ENCODE measurements around the gene PLG.
"Not testable (repeated sequence)": the region's sequence is repeated elsewhere in the genome, so short reads cannot be mapped to it uniquely, and the experiment has no call there.

The PLG gene

DNA sequence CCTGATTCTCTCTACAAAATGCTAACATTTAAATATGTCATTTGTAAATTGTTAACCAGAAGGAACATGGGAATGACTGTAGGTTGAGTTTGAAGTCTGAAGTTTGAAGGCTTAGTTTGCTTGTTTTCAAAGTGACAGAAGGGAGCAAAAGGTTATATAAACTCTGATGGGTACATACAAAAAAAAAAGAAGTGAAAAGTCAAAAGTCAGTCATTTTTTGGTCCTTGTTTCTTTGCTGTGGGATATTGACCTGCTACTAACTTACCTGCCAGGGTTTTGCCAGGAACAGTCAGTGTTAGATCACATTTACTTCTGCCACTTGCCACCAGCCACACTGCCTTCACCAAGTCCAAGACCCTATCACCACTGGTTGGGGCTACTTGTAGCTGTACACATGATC is 6.9 kb downstream of the PLG start:
- DNase-seq: not testable (repeated sequence)

DNA sequence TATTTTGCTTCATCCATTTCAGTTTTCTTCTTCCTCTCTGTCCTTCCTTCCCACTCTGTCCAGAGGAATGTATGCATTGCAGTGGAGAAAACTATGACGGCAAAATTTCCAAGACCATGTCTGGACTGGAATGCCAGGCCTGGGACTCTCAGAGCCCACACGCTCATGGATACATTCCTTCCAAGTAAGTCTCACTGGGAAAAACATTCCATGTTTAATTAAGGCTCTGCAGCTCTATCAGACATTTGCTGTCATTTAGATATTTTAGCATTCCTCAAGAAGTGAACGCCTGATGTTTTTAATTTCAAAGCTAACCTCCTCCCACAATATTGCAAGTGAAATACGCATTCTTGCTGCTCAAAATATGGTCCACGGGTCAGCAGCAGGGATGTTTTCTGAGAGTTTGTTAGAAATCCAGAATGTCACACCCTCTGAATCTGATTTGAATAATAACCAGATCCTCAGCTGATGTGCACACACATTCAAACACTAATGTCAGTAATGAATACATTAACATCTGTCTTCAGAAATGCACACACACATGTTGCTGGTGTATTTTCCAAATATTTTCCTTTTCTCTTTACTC is 12.8 kb downstream of the PLG start:
- DNase-seq: no peak

DNA sequence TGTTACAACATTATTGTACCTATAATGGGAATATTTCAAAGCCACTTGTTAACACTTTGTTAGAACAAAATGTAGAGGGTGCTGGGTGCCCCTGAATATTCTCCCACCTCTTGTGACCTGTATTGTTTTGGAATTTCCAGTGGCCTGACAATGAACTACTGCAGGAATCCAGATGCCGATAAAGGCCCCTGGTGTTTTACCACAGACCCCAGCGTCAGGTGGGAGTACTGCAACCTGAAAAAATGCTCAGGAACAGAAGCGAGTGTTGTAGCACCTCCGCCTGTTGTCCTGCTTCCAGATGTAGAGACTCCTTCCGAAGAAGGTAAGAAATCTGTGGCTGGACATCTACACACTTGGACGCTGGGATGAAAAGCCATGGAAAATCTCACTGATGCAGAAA is 28.9 kb downstream of the PLG start:
- no peak for DNase-seq

DNA sequence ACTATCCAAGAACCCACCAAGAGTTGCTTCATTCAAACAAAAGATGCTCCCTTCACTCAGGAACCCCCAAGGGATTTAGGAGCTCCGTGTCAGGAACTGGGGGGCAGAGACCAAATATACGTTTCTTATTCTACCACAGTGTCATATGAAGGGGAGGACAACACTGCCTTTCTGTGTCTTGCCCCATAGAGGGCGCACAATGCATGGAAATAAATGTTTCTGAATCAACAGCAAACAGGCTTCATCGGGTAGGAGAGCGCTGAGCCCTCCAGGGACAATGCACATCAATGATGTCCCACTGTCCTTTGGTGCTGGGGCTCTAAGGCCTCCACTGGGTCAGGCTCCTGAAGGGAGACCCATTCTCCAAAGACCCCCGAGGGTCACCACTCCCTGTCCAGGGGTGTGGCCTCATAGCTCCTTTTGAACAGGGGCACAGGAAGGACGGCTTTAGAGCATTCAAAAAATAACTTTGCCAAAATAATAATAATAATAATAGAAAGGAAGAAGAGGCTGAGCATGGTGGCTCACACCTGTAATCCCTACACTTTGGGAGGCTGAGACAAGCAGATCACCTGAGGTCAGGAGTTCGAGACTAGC is 31.1 kb downstream of the PLG start:
- DNase-seq: peak; percentile 43

DNA sequence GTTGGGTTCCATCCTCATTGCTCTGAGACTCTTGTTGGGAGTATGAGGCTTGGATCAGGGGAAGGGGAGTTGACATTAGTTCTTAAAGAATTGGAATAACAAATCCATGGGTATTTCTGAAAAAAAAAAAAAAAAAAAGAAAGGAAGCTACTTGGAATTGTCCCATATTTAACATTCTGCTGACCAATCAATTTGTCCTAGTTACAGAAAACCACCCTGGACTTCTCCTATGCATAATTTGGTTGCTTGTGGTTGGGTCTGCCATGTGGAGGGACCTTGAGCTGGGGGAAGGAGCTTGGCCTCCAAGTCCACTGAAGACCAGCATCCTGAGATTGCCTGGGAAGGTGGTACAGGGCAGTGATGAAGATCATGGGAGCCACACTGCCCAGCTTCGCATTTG is 32.6 kb downstream of the PLG start:
- DNase-seq: no peak

DNA sequence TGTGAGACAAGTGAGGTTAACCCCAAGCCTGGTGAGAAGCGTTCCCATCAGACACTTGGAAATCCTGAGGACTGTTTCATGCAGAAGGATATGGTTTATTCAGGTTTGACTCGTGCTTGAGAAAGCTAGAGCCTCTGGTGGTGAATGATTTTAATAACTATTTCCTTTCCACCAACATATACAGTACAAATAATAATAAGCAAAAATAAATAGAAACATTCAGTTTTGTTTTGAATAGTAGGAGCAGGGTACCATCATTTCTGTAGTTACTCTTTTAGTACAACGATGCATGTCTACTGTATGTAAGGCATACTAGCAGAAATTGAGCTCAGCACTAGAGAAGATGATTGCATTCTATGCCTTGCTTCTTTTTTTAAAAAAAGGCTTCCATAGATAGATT is 33.5 kb downstream of the PLG start:
- DNase-seq: no peak

DNA sequence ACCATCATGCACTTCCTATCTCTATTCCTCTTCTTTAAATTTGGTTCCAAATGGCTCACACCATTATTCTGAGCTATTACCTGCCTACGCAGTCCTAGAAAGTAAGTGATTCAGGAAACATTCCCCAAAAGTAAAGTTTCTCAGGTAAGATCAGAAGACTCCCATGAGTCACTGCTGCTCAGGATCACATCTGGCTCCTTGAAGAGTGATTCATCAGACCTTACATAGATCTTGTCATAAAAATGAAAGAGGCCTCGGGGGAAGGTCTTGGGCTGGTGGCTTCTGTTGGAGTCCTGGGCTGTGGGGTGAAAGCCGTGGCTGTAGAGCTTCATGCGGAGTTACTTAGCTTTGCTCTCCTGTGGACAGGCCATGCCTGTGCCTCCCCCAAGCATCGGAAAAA is 35.9 kb downstream of the PLG start:
- no peak for DNase-seq

DNA sequence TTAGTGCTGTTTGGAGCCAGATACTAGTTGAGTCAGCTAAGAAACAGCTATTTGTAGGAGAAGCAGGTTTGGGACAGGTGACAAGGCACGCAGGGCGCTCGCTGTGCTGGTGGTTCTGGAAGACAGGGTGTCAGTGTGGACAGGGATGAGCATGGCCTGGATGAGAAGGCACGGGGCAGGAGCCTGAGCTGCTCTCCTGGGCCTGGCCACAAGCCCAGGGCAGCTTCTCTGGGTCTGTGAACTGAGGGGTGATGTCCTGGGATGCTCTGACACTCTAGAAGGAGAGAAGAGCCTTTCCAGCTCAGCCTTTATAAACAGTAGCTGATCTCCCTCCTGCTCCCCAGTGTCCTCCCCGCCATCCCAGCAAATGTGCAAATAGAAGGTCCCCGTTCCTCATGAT is 37.9 kb downstream of the PLG start:
- no peak for DNase-seq

DNA sequence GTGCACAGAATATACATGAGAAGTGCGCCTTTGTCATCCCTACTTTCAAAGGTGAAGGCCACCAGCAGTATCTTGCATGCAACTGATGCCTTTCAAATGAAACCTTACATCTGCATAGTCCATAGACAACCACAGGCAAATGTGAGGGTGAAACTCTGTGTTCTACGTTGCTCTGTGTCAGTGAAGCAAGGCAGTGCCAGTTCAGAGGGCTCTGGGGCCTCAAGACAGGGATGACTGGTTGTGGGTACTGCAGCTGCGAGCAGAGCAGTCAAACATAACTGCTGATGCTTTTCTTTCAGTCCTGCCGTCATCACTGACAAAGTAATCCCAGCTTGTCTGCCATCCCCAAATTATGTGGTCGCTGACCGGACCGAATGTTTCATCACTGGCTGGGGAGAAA is 39.0 kb downstream of the PLG start:
- not testable (repeated sequence) for DNase-seq

DNA sequence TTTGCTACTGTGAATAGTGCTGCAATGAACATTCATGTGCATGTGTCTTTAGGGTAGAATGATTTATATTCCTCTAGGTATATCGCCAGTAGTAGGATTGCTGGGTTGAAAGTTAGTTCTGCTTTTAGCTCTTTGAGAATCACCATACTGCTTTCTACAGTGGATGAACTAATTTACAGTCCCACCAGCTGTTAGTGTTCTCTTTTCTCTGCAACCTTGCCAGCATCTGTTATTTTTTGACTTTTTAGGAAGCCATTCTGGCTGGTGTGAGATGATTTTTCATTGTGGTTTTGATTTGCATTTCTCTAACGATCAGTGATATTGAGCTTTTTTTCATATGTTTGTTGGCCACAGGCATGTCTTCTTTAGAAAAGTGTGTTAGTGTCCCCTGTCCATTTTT is 40.0 kb downstream of the PLG start:
- DNase-seq: no peak

DNA sequence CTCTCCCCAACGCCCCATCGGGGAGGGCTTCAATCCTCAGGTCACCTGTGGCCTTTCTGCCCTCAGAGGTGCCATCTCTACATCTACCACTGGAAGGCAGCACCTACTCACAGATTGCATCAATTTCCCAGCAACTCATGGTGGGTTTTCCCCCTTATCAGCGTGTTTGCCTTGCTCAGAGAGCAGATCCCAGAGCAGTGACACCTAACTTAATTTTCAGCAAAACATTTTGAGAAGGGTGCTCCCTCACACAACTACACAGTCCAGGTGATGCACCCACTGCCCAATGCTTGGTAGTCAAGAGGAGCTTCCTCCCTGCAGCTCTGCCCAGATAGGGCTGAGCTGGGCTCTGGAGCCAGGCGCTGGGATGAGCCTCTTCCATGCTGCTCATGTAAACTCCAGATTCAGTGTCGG is 48.2 kb downstream of the PLG start:
- no peak for DNase-seq

DNA sequence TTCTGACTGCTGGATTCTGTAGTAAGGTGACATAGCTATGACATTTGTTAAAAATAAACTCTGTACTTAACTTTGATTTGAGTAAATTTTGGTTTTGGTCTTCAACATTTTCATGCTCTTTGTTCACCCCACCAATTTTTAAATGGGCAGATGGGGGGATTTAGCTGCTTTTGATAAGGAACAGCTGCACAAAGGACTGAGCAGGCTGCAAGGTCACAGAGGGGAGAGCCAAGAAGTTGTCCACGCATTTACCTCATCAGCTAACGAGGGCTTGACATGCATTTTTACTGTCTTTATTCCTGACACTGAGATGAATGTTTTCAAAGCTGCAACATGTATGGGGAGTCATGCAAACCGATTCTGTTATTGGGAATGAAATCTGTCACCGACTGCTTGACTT is 51.2 kb downstream of the PLG start:
- not testable (repeated sequence) for DNase-seq

DNA sequence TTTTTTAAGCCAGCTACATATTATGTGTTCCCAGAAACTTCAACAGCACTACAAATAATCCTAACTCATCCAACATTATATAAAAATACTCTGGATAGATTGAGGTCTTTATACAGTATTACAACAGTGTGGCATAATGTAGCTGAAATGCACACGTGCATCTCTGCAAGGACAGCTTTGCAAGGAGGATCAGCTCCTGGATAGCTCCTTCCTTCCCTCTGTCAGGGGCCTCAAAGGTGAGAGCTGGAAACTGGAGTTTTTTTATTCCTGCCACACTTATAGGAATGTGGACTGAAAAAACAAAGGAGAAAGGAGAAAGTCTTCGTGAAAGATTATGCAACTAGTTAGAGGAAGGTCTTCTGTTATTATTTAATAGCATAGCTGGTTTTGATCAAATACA is 53.1 kb downstream of the PLG start:
- no peak for DNase-seq

DNA sequence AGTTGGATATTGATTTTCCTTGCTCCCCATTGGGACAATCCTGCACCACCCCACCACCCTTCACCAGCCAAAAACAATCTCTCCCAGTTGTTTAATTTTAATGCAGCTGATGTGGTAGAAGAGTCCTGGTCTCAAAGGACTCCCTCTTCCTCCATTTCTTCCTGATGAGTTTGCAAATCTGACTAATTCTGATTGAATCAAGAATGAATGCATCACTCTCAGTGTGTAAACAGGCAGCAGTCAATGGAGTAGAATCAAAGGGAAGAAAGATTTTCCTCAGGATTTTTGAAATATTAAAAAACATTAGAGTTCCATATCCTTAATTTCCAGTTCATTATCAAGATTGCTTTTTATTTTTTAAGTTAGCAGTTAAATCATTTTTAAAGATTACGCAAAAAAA is 54.0 kb downstream of the PLG start:
- DNase-seq: no peak

DNA sequence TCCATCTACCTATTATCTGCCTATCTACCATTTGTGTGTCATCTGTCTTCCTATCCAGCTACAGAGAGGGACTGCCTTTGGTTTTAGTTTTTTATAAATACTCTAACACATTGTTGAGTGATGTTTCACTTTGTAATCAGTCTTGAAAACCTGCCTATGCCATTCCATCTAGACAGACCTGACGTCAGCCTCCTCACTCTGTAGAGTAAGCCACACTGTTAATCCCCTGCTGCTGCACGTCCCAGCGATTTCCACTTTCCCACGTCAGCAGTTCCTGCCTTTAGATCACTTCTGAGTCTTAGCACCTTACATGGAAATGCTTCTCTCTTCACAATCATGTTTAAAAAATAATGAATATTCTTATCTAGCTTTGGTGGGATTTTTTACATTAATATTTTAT is 54.8 kb downstream of the PLG start:
- DNase-seq: no peak

DNA sequence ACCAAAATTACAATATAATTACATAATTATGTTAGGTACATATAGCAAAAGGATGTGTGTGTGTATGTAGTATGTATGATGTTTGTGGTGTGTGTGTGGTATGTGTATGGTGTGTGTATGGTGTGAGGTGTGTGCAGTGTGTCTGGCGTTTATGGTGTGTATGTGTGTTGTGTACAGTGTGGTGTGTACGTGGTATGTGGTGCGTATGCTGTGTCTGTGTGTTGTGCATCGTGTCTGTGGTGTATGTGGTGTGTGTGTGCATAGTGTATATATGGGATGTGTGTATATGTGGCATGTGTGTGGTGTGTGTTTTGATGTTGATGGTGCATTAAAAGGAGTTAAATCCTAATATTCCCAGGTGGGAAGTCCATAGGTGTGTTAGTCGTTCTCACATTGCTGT is 62.8 kb downstream of the PLG start:
- no peak for DNase-seq

DNA sequence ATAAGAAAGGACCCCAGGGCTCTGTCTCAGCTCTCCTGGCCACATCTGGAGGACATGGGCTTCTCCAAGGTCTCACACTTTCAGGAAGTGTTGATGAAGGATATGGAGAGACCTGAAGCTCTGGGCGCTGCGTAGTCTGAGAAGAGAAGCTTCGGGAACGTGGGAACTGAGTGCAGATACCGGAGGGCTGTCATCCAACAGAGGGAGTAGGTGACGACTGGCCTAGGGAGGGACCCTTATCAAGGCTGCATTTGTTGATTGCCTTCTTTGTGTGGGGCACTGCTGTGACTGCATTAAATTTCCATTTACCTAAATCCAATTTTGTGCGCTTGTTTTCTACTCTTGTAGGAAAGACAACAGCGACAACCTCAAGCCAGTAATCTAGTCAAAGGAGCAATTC is 63.4 kb downstream of the PLG start:
- DNase-seq: no peak

DNA sequence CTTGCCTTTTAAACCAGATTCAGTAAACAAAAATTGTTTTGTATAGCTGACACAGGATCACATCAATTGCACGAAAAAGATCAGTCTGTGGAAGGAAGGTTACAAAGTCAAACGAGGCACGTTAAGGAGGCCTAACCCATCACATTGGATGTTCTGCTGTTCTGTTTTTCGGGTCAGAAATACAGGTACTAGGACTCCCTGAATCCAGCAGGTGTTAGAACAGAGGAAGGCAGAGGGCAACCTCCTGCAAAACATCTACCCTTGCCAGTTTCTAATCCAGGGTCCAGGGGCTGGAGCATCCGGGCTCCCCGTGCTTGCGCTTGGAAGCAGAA is 64.6 kb downstream of the PLG start:
- no peak for DNase-seq

DNA sequence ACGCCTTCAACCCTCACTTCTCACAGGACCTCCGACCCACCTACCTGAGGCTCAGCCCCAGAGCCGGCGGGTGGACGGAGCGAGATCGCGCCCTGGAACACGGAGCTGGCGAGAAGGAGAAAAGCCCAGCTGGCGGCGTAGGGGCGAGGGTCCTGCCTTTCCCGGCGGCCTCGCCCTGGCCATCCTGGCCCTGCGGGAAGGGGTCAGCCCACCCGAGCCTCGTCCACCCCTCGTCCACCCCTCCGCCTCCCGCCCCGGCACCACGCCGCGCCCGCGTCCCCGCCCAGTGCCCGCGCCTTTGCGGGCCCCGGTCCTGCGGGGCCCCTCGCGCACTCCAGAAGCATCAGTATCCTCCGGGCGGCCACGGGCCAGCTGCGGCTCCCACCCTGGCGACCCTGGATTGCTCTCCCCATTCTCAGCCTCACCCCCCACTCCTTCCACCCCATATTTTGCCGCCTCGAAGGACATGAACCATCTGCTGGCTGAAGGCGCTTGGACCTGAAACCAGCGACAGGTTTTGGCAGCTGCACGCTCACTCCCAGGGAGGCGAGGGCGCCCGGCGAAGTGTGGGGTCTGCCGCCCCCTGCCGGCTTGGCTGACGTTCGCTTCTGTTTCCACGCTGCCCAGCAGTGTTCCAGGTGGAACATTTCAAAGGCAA is 65.1 kb downstream of the PLG start:
- DNase-seq: peak; percentile 34

DNA sequence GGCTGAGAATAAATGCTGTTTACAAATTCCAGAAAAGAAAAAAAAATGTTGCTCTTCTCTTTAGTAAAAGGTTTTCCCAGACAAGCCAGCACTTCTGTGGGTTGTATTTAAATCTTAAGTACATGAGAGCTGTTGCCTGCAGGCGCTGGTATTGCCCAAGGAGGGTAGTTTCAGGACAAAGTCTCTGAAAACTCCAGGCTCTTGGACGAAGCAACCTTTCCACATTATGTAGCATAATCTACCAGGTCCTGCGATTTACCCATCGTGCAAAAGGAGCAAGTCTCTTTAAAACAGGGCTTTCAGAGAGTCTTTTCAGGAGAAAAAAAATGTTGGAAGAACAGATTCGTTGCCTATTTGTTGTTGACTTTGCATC is 65.6 kb downstream of the PLG start:
- DNase-seq: no peak

DNA sequence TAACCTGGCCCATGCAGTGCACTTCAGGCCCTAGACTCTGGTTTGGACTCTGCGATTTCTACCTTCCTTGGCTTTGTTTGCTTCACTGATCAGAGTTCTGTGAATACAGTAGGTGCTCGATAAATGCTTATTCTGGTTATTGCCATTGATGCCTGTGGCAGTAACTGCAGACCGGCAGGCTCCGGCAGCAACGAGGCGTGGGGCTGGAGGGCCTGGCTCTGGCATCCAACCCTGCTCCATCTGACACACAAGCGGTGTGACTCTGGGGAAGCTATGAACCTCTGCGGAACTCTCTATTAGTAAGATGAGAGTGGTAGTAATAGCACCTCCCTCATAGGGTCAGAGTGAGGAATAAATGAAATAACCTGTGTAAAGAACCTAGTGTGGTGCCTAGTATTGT is 66.1 kb downstream of the PLG start:
- no peak for DNase-seq

DNA sequence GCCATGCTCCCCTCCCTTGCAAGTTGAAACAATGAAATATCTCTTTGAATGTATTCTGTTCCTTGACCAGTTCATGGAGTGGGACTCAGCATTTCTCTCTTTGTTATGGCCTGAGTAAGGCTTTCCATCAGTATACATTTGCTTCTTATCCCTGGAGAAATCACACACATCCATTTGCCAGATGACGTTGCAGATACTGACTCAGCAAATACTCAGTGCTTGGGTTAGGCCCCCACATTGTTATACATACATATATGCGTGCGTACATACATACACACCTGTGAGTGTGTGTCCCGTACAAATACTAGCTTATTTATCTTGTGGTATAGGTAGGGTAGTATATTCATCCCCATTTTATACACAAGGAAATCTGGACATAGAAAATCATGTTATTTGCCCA is 72.4 kb downstream of the PLG start:
- DNase-seq: no peak

DNA sequence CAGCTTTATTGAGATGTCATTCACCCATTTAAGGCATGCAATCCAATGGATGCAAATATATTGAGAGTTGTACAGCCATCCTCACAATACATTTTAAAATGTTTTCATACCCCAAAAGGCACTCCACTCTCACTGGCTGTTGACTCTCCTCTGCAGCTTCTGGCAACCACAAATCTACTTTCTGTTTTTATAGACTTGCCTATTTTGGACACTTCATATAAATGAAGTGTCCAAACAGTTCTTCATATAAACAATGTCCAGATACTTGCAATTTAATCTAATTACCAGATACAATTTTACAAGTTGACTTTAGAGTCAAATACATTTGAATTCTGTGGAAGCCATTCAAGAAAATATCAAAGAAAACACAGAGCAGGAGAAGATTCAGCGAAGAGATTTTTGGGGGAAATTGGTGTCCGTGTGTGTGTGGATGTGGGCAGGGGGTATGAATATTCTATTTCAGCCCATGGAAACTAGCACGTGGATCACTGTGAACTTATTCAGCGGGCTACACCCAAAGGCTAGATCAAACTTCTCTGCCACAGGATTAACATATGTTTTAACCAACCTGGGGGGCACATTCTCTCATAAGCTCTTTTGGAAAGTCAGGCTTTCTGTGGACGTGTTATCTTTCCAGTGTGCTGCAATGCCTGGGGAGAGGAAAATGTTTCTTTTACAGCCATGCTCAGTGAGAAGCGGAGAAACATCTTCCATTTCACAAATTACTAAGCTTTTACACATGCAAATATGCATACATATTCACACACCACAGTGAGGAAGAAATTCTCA is 73.9 kb downstream of the PLG start:
- DNase-seq: no peak

DNA sequence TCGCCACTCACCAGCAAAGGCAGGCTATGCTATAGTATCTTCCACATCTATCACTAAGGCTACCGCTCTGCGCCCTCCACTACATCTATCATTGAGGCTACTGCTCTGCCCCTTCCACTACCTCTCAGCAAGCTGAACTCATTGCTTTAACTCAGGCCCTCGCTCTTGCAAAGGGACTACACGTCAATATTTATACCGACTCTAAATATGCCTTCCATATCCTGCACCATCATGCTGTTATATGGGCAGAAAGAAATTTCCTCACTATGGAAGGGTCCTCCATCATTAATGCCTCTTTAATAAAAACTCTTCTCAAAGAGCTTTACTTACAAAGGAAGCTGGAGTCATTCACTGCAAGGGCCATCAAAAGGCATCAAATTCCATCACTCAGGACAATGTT is 77.1 kb downstream of the PLG start:
- DNase-seq: not testable (repeated sequence)

Measured in CD4-positive, alpha-beta T cell treated with Interleukin-21 for 1 hour (primary cell).